Measurements from ENCODE around the gene PCNX2. TPM values are rescaled to one million over a fixed set of nuclear protein-coding genes. Genes with fewer than 3 reads are reported as not detected.
"Not testable (repeated sequence)": the region's sequence is repeated elsewhere in the genome, so short reads cannot be mapped to it uniquely, and the experiment has no call there.

The PCNX2 gene
- total RNA-seq, 1 donor from 2014 or later, result 25.5 TPM

- H3K4me3 Mint-ChIP-seq (ENCODE audit: unreplicated experiment), result no peak overlapping the region
- H3K9me3 Mint-ChIP-seq (ENCODE audit: unreplicated experiment), result no peaks in the 10 kb centered on the region
- TF ChIP-seq, protein P1, sequence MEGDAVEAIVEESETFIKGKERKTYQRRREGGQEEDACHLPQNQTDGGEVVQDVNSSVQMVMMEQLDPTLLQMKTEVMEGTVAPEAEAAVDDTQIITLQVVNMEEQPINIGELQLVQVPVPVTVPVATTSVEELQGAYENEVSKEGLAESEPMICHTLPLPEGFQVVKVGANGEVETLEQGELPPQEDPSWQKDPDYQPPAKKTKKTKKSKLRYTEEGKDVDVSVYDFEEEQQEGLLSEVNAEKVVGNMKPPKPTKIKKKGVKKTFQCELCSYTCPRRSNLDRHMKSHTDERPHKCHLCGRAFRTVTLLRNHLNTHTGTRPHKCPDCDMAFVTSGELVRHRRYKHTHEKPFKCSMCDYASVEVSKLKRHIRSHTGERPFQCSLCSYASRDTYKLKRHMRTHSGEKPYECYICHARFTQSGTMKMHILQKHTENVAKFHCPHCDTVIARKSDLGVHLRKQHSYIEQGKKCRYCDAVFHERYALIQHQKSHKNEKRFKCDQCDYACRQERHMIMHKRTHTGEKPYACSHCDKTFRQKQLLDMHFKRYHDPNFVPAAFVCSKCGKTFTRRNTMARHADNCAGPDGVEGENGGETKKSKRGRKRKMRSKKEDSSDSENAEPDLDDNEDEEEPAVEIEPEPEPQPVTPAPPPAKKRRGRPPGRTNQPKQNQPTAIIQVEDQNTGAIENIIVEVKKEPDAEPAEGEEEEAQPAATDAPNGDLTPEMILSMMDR (IDR thresholded peaks at IDR 0.05; ENCODE audit: insufficient read depth, low read depth, low read length), result no peak
- no peak for TF ChIP-seq EZH2 (IDR thresholded peaks at IDR 0.05; ENCODE audit: insufficient read depth, low read length)
- DNase-seq (ENCODE audit: low read depth) (no peak), FAIRE-seq (no peak)
- H3K27me3 ChIP-seq (ENCODE audit: insufficient read depth, low read length), result no peaks in the 10 kb centered on the region
- H3K4me2 ChIP-seq (ENCODE audit: low read length), result no peak overlapping the region
- peaks cover 9% of the 10 kb centered on the region for H3K36me3 Mint-ChIP-seq (ENCODE audit: low read depth, unreplicated experiment)
- H2AFZ ChIP-seq (ENCODE audit: low read depth, low read length), result no peak overlapping the region
- no peaks in the 10 kb centered on the region for H3K27me3 Mint-ChIP-seq (ENCODE audit: low read depth, unreplicated experiment)
- no peaks in the 10 kb centered on the region for H3K79me2 ChIP-seq (ENCODE audit: insufficient read depth, low read length)
- no peaks in the 10 kb centered on the region for H3K4me1 Mint-ChIP-seq (ENCODE audit: low read depth, unreplicated experiment)
- H3K9ac ChIP-seq (ENCODE audit: low read length), result no peak overlapping the region
- no peaks in the 10 kb centered on the region for H3K9me3 ChIP-seq (ENCODE audit: insufficient read depth, low read depth, low read length)
- H3K27ac ChIP-seq (ENCODE audit: low read depth, low read length), result no peak overlapping the region
- H3K4me3 ChIP-seq (ENCODE audit: insufficient read depth, low read depth, low read length), result no peak overlapping the region
- peaks cover 10% of the 10 kb centered on the region for H3K36me3 ChIP-seq (ENCODE audit: insufficient read depth, low read length)
- no peaks in the 10 kb centered on the region for H4K20me1 ChIP-seq (ENCODE audit: insufficient read depth, low read length)
- H3K4me1 ChIP-seq (ENCODE audit: insufficient read depth, low read length), result no peaks in the 10 kb centered on the region
- no peak overlapping the region for H3K27ac Mint-ChIP-seq (ENCODE audit: unreplicated experiment)
Observed at GRCh38 chr1:233135833-233136232, 159.7 kb downstream of the PCNX2 start.

DNA sequence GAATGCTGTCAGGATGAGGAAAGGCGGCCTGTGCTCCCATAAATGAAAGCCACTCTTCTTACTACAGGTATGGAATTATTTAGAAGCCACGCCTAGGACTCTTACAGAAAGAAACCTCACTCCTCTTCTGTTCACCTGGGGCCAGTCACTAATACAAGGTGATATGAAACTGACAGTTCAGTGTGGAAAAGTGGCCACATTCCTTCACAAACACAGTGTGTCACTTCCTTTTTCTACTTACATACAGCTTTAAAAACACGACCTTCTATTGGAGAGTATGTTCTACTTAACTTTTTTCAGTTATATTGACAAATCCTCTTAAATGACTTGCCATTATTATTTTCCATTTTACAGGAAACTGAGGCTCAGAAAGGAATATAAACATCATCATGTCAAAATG is 163.1 kb downstream of the PCNX2 start:
- no peaks in the 10 kb centered on the region for H3K27me3 ChIP-seq (ENCODE audit: insufficient read depth, low read length)
- no peak overlapping the region for H3K27ac ChIP-seq (ENCODE audit: low read depth, low read length)
- no peaks in the 10 kb centered on the region for H3K79me2 ChIP-seq (ENCODE audit: insufficient read depth, low read length)
- Mint-ChIP-seq H3K27me3 (ENCODE audit: low read depth, unreplicated experiment) (no peaks in the 10 kb centered on the region), H3K27ac (ENCODE audit: unreplicated experiment) (no peak overlapping the region), H3K9me3 (ENCODE audit: unreplicated experiment) (peaks cover 2% of the 10 kb centered on the region), H3K4me3 (ENCODE audit: unreplicated experiment) (no peak overlapping the region), H3K4me1 (ENCODE audit: low read depth, unreplicated experiment) (no peaks in the 10 kb centered on the region), H3K36me3 (ENCODE audit: low read depth, unreplicated experiment) (peaks cover 19% of the 10 kb centered on the region)
- peaks cover 10% of the 10 kb centered on the region for H3K36me3 ChIP-seq (ENCODE audit: insufficient read depth, low read length)
- no peak for FAIRE-seq
- H3K4me3 ChIP-seq (ENCODE audit: insufficient read depth, low read depth, low read length), result no peak overlapping the region
- H3K9ac ChIP-seq (ENCODE audit: low read length), result no peak overlapping the region
- no peaks in the 10 kb centered on the region for H3K4me1 ChIP-seq (ENCODE audit: insufficient read depth, low read length)
- TF ChIP-seq, protein P1 (IDR thresholded peaks at IDR 0.05; ENCODE audit: insufficient read depth, low read depth, low read length), result no peak
- TF ChIP-seq EZH2 (IDR thresholded peaks at IDR 0.05; ENCODE audit: insufficient read depth, low read length), result no peak
- H3K4me2 ChIP-seq (ENCODE audit: low read length), result no peak overlapping the region
- H4K20me1 ChIP-seq (ENCODE audit: insufficient read depth, low read length), result no peaks in the 10 kb centered on the region
- H2AFZ ChIP-seq (ENCODE audit: low read depth, low read length), result no peak overlapping the region
- H3K9me3 ChIP-seq (ENCODE audit: insufficient read depth, low read depth, low read length), result no peaks in the 10 kb centered on the region
- DNase-seq (ENCODE audit: low read depth), result no peak

DNA sequence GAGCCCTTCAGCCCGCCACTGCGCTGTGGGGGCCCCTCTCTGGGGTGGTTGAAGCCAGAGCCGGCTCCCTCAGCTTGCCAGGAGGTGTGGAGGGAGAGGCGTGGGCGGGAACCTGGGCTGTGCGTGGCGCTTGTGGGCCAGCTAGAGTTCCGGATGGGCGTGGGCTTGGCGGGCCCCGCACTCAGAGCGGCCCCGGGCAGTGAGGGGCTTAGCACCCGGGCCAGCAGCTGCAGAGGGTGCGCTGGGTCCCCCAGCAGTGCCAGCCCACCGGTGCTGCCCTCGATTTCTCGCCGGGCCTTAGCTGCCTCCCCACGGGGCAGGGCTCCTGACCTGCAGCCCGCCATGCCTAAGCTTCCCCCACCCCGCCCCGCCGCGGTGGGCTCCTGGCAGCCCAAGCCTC is 166.5 kb downstream of the PCNX2 start:
- H3K4me1 ChIP-seq (ENCODE audit: insufficient read depth, low read length); H3K79me2 ChIP-seq (ENCODE audit: insufficient read depth, low read length); H3K27ac Mint-ChIP-seq (ENCODE audit: unreplicated experiment); H3K27me3 ChIP-seq (ENCODE audit: insufficient read depth, low read length); FAIRE-seq; H3K4me2 ChIP-seq (ENCODE audit: low read length); H3K4me3 ChIP-seq (ENCODE audit: insufficient read depth, low read depth, low read length); H3K4me1 Mint-ChIP-seq (ENCODE audit: low read depth, unreplicated experiment); DNase-seq (ENCODE audit: low read depth); H2AFZ ChIP-seq (ENCODE audit: low read depth, low read length); H4K20me1 ChIP-seq (ENCODE audit: insufficient read depth, low read length); H3K9ac ChIP-seq (ENCODE audit: low read length); H3K9me3 ChIP-seq (ENCODE audit: insufficient read depth, low read depth, low read length); H3K27me3 Mint-ChIP-seq (ENCODE audit: low read depth, unreplicated experiment); H3K27ac ChIP-seq (ENCODE audit: low read depth, low read length); H3K9me3 Mint-ChIP-seq (ENCODE audit: unreplicated experiment); H3K36me3 ChIP-seq (ENCODE audit: insufficient read depth, low read length); H3K4me3 Mint-ChIP-seq (ENCODE audit: unreplicated experiment): not testable (repeated sequence)
- H3K36me3 Mint-ChIP-seq (ENCODE audit: low read depth, unreplicated experiment), result peaks cover 17% of the 10 kb centered on the region

All from astrocyte (in vitro differentiated cells and primary cell).